HEK293 (cell line): ENCODE measurements around the gene PPM1N.

Experiments
- EGR2 ChIP-seq: fragments of 450-650 bp; formaldehyde crosslinking; IDR thresholded peaks from 2 replicates; pipeline ENCODE4 v1.5.1; 2016; ENCODE audit warnings: low read depth, missing biosample characterization, missing genetic modification characterization
- PATZ1 ChIP-seq: fragments of 450-650 bp; formaldehyde crosslinking; IDR thresholded peaks from 2 replicates; pipeline ENCODE4 v1.5.1; 2016; ENCODE audit warnings: missing biosample characterization, missing genetic modification characterization
- PRDM1 ChIP-seq: fragments of 450-650 bp; formaldehyde crosslinking; IDR thresholded peaks from 2 replicates; pipeline ENCODE4; 2016; ENCODE audit warnings: missing biosample characterization, missing genetic modification characterization
- SCRT2 ChIP-seq: fragments of 450-650 bp; formaldehyde crosslinking; IDR thresholded peaks from 2 replicates; pipeline ENCODE4 v1.5.1; 2016; ENCODE audit warnings: missing biosample characterization, missing genetic modification characterization
- SP2 ChIP-seq: fragments of 450-650 bp; formaldehyde crosslinking; IDR thresholded peaks from 2 replicates; pipeline ENCODE4 v1.5.1; 2016; ENCODE audit warnings: missing biosample characterization, missing genetic modification characterization
- ZBTB17 ChIP-seq: fragments of 450-650 bp; formaldehyde crosslinking; IDR thresholded peaks from 2 replicates; pipeline ENCODE4 v1.5.1; 2016; ENCODE audit warnings: missing biosample characterization, missing genetic modification characterization
- ZBTB20 ChIP-seq: fragments of 450-650 bp; formaldehyde crosslinking; IDR thresholded peaks from 2 replicates; pipeline ENCODE4 v1.5.1; 2016; ENCODE audit warnings: missing biosample characterization, missing genetic modification characterization
- ZBTB48 ChIP-seq: fragments of 450-650 bp; formaldehyde crosslinking; IDR thresholded peaks from 2 replicates; pipeline ENCODE4 v1.5.1; 2016; ENCODE audit warnings: missing biosample characterization, missing genetic modification characterization
- ZFHX2 ChIP-seq: fragments of 450-650 bp; formaldehyde crosslinking; conservative IDR thresholded peaks from 2 replicates; pipeline ENCODE4 v1.5.1; 2016; ENCODE audit warnings: missing biosample characterization, missing genetic modification characterization
- ZIC2 ChIP-seq: fragments of 450-650 bp; formaldehyde crosslinking; IDR thresholded peaks from 2 replicates; pipeline ENCODE4 v1.5.1; 2016; ENCODE audit warnings: missing biosample characterization, missing genetic modification characterization
- ZNF10 ChIP-seq: fragments of 450-650 bp; formaldehyde crosslinking; IDR thresholded peaks from 2 replicates; pipeline ENCODE4 v1.5.1; 2017; ENCODE audit warnings: missing biosample characterization, missing genetic modification characterization
- ZNF146 ChIP-seq: fragments of 450-650 bp; formaldehyde crosslinking; IDR thresholded peaks from 2 replicates; pipeline ENCODE4 v1.5.1; 2016; ENCODE audit warnings: missing biosample characterization, missing genetic modification characterization
- ZNF311 ChIP-seq: fragments of 450-650 bp; formaldehyde crosslinking; IDR thresholded peaks from 2 replicates; pipeline ENCODE4 v1.5.1; 2017; ENCODE audit warnings: missing biosample characterization, missing genetic modification characterization, borderline replicate concordance
- ZNF391 ChIP-seq: fragments of 450-650 bp; formaldehyde crosslinking; IDR thresholded peaks from 2 replicates; pipeline ENCODE4 v1.5.1; 2016; ENCODE audit warnings: low read depth, missing biosample characterization, missing genetic modification characterization, borderline replicate concordance
- ZNF501 ChIP-seq: fragments of 450-650 bp; formaldehyde crosslinking; IDR thresholded peaks from 2 replicates; pipeline ENCODE4 v1.5.1; 2016; ENCODE audit warnings: missing biosample characterization, missing genetic modification characterization
- ZNF561 ChIP-seq: fragments of 450-650 bp; IDR thresholded peaks from 2 replicates; pipeline ENCODE4 v1.5.1; 2018; ENCODE audit warnings: missing biosample characterization, missing genetic modification characterization, borderline replicate concordance
- ZNF768 ChIP-seq: fragments of 450-650 bp; formaldehyde crosslinking; IDR thresholded peaks from 2 replicates; pipeline ENCODE4 v1.5.1; 2018; ENCODE audit warnings: missing biosample characterization, mild to moderate bottlenecking, missing genetic modification characterization
- ZSCAN30 ChIP-seq: fragments of 450-650 bp; IDR thresholded peaks from 2 replicates; pipeline ENCODE4 v1.5.1; 2018; ENCODE audit warnings: missing biosample characterization, mild to moderate bottlenecking, missing genetic modification characterization, moderate library complexity
- ZXDB ChIP-seq: fragments of 450-650 bp; formaldehyde crosslinking; IDR thresholded peaks from 2 replicates; pipeline ENCODE4 v1.5.1; 2016; ENCODE audit warnings: missing biosample characterization, missing genetic modification characterization
- TF ChIP-seq, protein P1 (sequence below): sonication (generic); formaldehyde crosslinking; IDR thresholded peaks from 2 replicates; pipeline ENCODE4 v1.8.1; 2022; ENCODE audit warnings: mild to moderate bottlenecking, moderate library complexity, missing genetic modification reagents
- TF ChIP-seq, protein P2 (sequence below): fragments of 450-650 bp; formaldehyde crosslinking; IDR thresholded peaks from 2 replicates; pipeline ENCODE4 v1.5.1; 2017; ENCODE audit warnings: missing biosample characterization, missing genetic modification characterization
- TF ChIP-seq, protein P3 (sequence below): fragments of 450-650 bp; formaldehyde crosslinking; IDR thresholded peaks from 2 replicates; pipeline ENCODE4 v1.5.1; 2016; ENCODE audit warnings: missing biosample characterization, missing genetic modification characterization
- TF ChIP-seq, protein P4 (sequence below): fragments of 450-650 bp; formaldehyde crosslinking; conservative IDR thresholded peaks from 2 replicates; pipeline ENCODE4 v1.5.1; 2016; ENCODE audit warnings: low read depth, missing biosample characterization, missing genetic modification characterization

Gene PPM1N

DNA sequence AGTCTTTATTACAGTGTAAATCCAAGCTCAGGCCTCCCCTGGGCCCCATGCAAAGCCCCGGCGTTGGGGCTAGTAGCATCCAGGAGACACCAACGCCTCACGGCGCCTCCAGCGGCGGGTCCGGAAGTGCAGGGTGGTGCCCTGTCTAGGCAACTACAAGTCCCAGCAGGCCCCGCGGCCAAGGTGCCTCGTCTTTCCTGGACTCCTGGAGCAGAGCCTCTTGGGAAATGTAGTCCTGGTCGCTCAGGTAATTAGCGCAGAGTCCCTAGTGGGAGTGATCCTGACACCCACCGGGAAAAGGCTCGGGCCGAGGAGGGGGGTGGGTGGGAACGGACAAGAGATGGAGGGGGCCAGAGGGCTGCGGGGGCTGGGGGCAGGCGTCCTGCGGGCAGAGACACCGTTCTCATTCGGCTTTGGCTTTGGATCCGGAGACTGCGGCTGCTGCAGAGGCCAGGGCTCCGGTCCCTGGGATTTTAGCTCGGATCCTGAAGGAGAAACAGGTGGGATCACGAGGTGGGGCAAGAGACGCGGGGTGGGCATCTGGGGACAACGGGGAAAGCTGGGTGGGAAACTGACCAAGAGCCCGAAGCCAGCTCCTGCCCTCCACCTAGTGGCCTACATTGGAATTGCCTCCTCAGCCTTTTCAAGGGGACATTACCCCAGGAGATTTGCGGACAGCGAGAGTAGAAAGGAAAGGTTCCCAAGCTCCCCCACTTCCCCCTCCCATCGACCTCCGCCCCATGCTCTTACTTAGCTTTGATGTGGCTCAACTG lies 12.8 kb upstream of the PPM1N start (continued):
- no peak for TF ChIP-seq ZNF768 (tag by site-specific recombination)
- TF ChIP-seq ZBTB48 (tag by site-specific recombination) = peak; percentile 80; the same call in 1 of the 2 replicates
- TF ChIP-seq ZFHX2 (tag by site-specific recombination) = peak; percentile 78
- TF ChIP-seq PRDM1 (tag by site-specific recombination) = peak; percentile 85
- no peak for TF ChIP-seq ZNF311 (tag by site-specific recombination)
- no peak for TF ChIP-seq ZNF391 (tag by site-specific recombination)
- TF ChIP-seq ZSCAN30 (tag by site-specific recombination) = peak; percentile 28; the same call in 1 of the 2 replicates
- TF ChIP-seq ZBTB20 (tag by site-specific recombination) = peak; percentile 53
- TF ChIP-seq, protein P1, sequence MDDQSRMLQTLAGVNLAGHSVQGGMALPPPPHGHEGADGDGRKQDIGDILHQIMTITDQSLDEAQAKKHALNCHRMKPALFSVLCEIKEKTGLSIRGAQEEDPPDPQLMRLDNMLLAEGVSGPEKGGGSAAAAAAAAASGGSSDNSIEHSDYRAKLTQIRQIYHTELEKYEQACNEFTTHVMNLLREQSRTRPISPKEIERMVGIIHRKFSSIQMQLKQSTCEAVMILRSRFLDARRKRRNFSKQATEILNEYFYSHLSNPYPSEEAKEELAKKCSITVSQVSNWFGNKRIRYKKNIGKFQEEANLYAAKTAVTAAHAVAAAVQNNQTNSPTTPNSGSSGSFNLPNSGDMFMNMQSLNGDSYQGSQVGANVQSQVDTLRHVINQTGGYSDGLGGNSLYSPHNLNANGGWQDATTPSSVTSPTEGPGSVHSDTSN = no peak
- no peak; the same call in 1 of the 2 replicates for TF ChIP-seq ZBTB17 (tag by site-specific recombination)
- no peak for TF ChIP-seq ZNF10 (tag by site-specific recombination)
- no peak for TF ChIP-seq ZNF146
- TF ChIP-seq, protein P2, sequence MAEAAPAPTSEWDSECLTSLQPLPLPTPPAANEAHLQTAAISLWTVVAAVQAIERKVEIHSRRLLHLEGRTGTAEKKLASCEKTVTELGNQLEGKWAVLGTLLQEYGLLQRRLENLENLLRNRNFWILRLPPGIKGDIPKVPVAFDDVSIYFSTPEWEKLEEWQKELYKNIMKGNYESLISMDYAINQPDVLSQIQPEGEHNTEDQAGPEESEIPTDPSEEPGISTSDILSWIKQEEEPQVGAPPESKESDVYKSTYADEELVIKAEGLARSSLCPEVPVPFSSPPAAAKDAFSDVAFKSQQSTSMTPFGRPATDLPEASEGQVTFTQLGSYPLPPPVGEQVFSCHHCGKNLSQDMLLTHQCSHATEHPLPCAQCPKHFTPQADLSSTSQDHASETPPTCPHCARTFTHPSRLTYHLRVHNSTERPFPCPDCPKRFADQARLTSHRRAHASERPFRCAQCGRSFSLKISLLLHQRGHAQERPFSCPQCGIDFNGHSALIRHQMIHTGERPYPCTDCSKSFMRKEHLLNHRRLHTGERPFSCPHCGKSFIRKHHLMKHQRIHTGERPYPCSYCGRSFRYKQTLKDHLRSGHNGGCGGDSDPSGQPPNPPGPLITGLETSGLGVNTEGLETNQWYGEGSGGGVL (tag by site-specific recombination) = peak; percentile 90
- peak; percentile 49; the same call in 1 of the 2 replicates for TF ChIP-seq ZXDB (tag by site-specific recombination)
- peak; percentile 94 for TF ChIP-seq PATZ1 (tag by site-specific recombination)
- TF ChIP-seq SP2 = peak; percentile 13; the same call in 1 of the 2 replicates
- TF ChIP-seq ZNF561 (tag by site-specific recombination) = 0 out of 2 replicates have a peak, but pooled peaks have one; percentile 28
- TF ChIP-seq ZNF501 = peak; percentile 42; the same call in 1 of the 2 replicates
- peak; percentile 60 for TF ChIP-seq EGR2 (tag by site-specific recombination)
- TF ChIP-seq, protein P3, sequence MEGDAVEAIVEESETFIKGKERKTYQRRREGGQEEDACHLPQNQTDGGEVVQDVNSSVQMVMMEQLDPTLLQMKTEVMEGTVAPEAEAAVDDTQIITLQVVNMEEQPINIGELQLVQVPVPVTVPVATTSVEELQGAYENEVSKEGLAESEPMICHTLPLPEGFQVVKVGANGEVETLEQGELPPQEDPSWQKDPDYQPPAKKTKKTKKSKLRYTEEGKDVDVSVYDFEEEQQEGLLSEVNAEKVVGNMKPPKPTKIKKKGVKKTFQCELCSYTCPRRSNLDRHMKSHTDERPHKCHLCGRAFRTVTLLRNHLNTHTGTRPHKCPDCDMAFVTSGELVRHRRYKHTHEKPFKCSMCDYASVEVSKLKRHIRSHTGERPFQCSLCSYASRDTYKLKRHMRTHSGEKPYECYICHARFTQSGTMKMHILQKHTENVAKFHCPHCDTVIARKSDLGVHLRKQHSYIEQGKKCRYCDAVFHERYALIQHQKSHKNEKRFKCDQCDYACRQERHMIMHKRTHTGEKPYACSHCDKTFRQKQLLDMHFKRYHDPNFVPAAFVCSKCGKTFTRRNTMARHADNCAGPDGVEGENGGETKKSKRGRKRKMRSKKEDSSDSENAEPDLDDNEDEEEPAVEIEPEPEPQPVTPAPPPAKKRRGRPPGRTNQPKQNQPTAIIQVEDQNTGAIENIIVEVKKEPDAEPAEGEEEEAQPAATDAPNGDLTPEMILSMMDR (tag by site-specific recombination) = peak; percentile 89
- TF ChIP-seq, protein P4, sequence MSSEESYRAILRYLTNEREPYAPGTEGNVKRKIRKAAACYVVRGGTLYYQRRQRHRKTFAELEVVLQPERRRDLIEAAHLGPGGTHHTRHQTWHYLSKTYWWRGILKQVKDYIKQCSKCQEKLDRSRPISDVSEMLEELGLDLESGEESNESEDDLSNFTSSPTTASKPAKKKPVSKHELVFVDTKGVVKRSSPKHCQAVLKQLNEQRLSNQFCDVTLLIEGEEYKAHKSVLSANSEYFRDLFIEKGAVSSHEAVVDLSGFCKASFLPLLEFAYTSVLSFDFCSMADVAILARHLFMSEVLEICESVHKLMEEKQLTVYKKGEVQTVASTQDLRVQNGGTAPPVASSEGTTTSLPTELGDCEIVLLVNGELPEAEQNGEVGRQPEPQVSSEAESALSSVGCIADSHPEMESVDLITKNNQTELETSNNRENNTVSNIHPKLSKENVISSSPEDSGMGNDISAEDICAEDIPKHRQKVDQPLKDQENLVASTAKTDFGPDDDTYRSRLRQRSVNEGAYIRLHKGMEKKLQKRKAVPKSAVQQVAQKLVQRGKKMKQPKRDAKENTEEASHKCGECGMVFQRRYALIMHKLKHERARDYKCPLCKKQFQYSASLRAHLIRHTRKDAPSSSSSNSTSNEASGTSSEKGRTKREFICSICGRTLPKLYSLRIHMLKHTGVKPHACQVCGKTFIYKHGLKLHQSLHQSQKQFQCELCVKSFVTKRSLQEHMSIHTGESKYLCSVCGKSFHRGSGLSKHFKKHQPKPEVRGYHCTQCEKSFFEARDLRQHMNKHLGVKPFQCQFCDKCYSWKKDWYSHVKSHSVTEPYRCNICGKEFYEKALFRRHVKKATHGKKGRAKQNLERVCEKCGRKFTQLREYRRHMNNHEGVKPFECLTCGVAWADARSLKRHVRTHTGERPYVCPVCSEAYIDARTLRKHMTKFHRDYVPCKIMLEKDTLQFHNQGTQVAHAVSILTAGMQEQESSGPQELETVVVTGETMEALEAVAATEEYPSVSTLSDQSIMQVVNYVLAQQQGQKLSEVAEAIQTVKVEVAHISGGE (tag by site-specific recombination) = peak; percentile 37
- TF ChIP-seq SCRT2 (tag by site-specific recombination) = peak; percentile 90
- TF ChIP-seq ZIC2 (tag by site-specific recombination) = peak; percentile 43; the same call in 1 of the 2 replicates
